Parathyroid adenoma (tissue), 2 donors: Measurements from ENCODE around the gene ANKS1A.

ENCODE experiments used
- H2AFZ ChIP-seq: fragments of 300-600 bp; sonication (generic); one replicate; pipeline ENCODE4 v1.7.0; 2017; ENCODE audit warnings: antibody characterized with exemption, mild to moderate bottlenecking
- H3K27ac ChIP-seq: fragments of 300-600 bp; sonication (generic); one replicate; pipeline ENCODE4 v1.7.0; 2017
- H3K27me3 ChIP-seq: fragments of 300-600 bp; sonication (generic); one replicate; pipeline ENCODE4 v1.7.0; 2017; ENCODE audit warnings: low read length; ENCODE audit not compliant: control insufficient read depth, insufficient read depth
- H3K36me3 ChIP-seq: fragments of 300-600 bp; sonication (generic); one replicate; pipeline ENCODE4 v1.7.0; 2017; ENCODE audit warnings: low read length; ENCODE audit not compliant: control insufficient read depth, insufficient read depth
- H3K4me1 ChIP-seq: fragments of 300-600 bp; sonication (generic); one replicate; pipeline ENCODE4 v1.7.0; 2017; ENCODE audit warnings: control low read depth
- H3K4me2 ChIP-seq: fragments of 300-600 bp; sonication (generic); one replicate; pipeline ENCODE4 v1.7.0; 2017; ENCODE audit warnings: low read length
- H3K4me3 ChIP-seq: fragments of 300-600 bp; sonication (generic); one replicate; pipeline ENCODE4 v1.7.0; 2017; ENCODE audit warnings: low read depth, low read length
- H3K79me2 ChIP-seq: fragments of 300-600 bp; sonication (generic); one replicate; pipeline ENCODE4 v1.7.0; 2017; ENCODE audit warnings: control low read depth
- H3K9ac ChIP-seq: fragments of 300-600 bp; sonication (generic); one replicate; pipeline ENCODE4 v1.7.0; 2017; ENCODE audit warnings: mild to moderate bottlenecking
- H3K9me3 ChIP-seq: fragments of 300-600 bp; sonication (generic); one replicate; pipeline ENCODE4 v1.7.0; 2017; ENCODE audit warnings: low read length; ENCODE audit not compliant: control insufficient read depth
- TF ChIP-seq, protein P1 (sequence below): fragments of 300-600 bp; sonication (generic); IDR thresholded peaks from one replicate; pipeline ENCODE4 v1.7.0; 2017; ENCODE audit warnings: antibody characterized with exemption, mild to moderate bottlenecking
- donor health status: primary hyperparathyroidism.

ANKS1A gene

DNA sequence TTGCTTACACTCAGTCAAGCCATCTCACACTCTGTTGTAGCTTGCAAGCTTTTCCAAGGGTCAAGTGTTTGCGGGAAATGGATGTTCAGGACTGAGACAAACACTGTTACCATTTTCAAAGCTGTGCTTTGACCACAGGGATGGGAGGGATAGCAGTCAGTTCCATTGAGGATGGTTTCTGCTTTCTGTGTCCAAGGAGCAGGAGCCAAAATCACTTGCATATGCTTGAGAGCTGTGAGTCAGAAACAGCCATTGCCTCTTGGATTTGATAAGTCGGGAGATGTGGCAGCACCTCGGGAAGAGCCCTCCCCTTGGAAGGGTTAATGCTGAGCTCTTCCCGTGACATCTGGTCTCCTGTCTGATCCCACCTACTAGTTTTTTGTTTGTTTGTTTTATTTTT, 166.8 kb downstream of the ANKS1A start:
- Histone ChIP-seq H3K36me3 (no peaks in the 10 kb centered on the region), H3K27ac (no peak overlapping the region), H3K4me3 (no peak overlapping the region), H3K4me1 (no peaks in the 10 kb centered on the region), H3K27me3 (no peaks in the 10 kb centered on the region), H3K4me2 (no peak overlapping the region), H2AFZ (no peak overlapping the region), H3K9ac (no peak overlapping the region), H3K9me3 (no peaks in the 10 kb centered on the region), H3K79me2 (peaks cover 2% of the 10 kb centered on the region)
- TF ChIP-seq, protein P1, sequence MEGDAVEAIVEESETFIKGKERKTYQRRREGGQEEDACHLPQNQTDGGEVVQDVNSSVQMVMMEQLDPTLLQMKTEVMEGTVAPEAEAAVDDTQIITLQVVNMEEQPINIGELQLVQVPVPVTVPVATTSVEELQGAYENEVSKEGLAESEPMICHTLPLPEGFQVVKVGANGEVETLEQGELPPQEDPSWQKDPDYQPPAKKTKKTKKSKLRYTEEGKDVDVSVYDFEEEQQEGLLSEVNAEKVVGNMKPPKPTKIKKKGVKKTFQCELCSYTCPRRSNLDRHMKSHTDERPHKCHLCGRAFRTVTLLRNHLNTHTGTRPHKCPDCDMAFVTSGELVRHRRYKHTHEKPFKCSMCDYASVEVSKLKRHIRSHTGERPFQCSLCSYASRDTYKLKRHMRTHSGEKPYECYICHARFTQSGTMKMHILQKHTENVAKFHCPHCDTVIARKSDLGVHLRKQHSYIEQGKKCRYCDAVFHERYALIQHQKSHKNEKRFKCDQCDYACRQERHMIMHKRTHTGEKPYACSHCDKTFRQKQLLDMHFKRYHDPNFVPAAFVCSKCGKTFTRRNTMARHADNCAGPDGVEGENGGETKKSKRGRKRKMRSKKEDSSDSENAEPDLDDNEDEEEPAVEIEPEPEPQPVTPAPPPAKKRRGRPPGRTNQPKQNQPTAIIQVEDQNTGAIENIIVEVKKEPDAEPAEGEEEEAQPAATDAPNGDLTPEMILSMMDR, result no peak

DNA sequence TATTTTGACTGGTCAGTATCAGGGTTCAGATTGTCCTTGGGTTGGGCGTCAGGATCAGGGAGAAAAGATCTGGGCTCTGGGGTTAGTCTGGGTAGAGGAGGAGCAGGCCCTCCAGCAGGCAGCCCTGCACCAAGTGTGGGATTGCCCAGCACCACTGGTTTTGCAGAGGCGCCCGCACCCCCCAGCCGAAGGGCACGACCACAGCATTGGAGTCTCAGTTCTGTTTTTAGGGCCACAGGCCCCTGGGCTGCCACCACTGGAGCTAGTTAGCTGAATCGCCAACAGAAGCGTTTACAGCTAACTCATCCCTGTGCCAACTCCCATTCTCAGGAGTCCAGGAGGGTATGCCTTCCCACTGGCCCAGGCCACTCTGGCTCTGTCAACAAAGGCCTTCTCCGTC, 167.9 kb downstream of the ANKS1A start:
- no peaks in the 10 kb centered on the region for H3K9me3 ChIP-seq
- TF ChIP-seq, protein P1, result no peak
- H3K27ac ChIP-seq, result no peak overlapping the region
- H2AFZ ChIP-seq, result no peak overlapping the region
- H3K9ac ChIP-seq, result no peak overlapping the region
- H3K27me3 ChIP-seq, result no peaks in the 10 kb centered on the region
- H3K79me2 ChIP-seq, result peaks cover 2% of the 10 kb centered on the region
- H3K4me3 ChIP-seq, result no peak overlapping the region
- H3K4me2 ChIP-seq, result no peak overlapping the region
- H3K36me3 ChIP-seq, result no peaks in the 10 kb centered on the region
- H3K4me1 ChIP-seq, result no peaks in the 10 kb centered on the region

DNA sequence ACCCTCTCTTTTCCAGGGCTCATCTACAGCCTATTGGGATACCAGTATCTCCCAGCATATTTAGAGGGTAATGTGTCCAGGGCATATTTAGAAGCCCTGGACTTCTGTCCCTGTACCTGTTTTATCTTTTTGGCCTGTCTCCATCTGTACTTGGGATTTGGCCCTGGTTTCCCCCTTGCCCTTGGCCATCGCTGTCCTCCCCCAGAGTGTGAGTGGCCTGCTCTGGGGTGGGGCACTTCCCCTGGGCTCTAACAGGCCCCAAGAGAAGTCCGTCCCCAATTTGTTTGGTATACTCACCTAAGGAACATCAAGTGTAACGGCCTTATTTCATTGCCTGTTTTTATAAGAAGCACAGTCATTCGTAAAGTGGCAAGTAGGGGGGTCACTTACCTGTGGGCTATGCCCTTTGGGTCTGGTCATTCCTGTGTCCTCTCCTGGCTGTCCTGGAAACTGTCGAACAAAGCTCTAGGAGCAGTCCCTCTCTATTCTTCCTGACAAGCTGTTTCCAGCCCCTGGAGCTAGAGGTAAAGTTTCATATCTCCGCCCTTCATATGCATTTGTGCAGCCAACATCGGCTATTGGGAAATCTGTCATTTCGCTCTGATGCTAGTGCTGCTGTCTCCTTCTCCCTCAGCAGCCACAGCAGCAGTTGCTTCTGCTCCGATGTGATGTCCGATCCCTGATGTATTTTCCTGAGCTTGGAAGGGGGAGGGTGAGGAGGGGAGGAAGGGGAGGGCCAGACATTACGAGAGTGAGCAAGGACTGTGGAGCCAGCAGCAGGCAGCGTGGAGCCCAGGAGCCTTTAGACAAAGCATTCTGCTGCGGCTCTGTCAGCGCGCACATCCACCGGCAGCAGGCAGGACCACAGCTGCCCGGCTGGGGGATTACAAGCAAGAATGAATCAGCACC, 168.6 kb downstream of the ANKS1A start:
- no peaks in the 10 kb centered on the region for H3K4me1 ChIP-seq
- TF ChIP-seq, protein P1, result no peak
- no peaks in the 10 kb centered on the region for H3K36me3 ChIP-seq
- no peaks in the 10 kb centered on the region for H3K27me3 ChIP-seq
- no peak overlapping the region for H3K4me2 ChIP-seq
- H3K27ac ChIP-seq, result no peak overlapping the region
- no peak overlapping the region for H3K9ac ChIP-seq
- peaks cover 2% of the 10 kb centered on the region for H3K79me2 ChIP-seq
- no peaks in the 10 kb centered on the region for H3K9me3 ChIP-seq
- no peak overlapping the region for H2AFZ ChIP-seq
- no peak overlapping the region for H3K4me3 ChIP-seq

DNA sequence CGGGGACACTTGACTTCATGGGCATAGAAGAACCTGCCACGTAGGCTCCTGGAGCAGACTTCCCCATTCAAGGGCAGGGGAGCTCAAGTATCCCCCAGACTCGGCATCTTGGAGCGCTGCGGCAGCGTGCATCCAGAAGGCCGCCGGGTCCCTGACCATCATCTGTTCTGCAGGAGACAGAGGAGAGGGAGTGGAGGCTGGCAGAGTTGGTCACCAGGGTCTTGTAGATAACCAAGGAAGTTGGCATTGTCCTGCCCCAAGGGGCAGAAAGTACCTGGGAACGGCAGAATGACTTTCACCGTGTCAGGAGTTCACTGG, 169.3 kb downstream of the ANKS1A start:
- H3K9me3 ChIP-seq, result no peaks in the 10 kb centered on the region
- no peak overlapping the region for H3K4me2 ChIP-seq
- H3K4me1 ChIP-seq, result no peaks in the 10 kb centered on the region
- no peak overlapping the region for H3K4me3 ChIP-seq
- TF ChIP-seq, protein P1, result no peak
- H3K27me3 ChIP-seq, result no peaks in the 10 kb centered on the region
- H3K27ac ChIP-seq, result no peak overlapping the region
- no peak overlapping the region for H2AFZ ChIP-seq
- H3K9ac ChIP-seq, result no peak overlapping the region
- H3K79me2 ChIP-seq, result peaks cover 2% of the 10 kb centered on the region
- H3K36me3 ChIP-seq, result no peaks in the 10 kb centered on the region
